ENCODE data around the gene NEMP1. TPM values are rescaled to one million over a fixed set of nuclear protein-coding genes. Genes with fewer than 3 reads are reported as not detected.
A peak's percentile ranks its signal among the peaks of the same experiment; 100 is the strongest.

NEMP1 gene
- polyA plus RNA-seq, 1 donor (not counting 4 experiments of a cell fraction or from before 2014, with no cell fraction given): 18.6 TPM

DNA sequence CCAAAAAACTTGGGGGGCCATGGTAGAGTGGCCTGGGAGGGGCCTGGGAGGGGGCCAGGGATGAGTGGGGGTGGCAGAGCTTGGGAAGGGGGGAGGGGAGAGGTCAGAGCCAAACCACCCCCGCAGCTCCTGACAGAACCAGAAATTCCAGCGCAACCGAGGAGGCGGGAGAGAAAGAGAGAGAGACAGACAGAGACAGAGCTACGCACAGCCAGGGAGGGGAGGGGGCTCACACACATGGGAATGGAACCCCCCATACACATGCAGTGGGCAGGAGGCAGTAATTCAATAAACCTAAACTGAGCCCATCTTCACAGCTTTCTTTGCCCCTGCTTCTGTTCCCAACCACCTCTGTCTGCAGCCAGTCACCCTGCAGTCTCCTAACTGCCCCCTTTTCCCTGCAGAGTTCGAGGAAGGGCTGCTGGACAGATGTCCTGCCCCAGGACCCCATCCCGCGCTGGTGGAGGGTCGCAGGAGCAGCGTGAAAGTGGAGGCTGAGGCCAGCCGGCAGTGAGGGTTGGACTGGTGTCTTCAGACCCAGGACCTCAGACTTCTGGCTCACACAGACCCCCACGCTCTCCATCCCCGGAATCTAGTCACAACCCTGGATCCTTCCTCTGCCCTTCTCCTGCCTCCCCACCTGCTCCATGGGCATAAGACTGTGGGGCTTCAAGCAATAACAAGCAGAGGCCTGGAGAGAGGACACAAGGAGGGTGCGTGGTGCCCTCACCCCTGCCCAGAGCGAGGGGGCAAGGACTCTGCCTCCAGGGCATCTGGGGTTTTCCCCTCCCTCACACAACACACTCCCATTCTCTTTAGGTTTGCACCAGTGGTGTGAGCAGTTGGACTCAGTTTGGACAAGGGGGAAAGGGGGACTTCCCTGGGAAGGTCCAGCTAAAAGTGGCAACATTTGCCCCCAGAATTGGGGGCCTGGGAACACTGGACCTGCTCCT, 15.9 kb upstream of the NEMP1 start:
- Histone ChIP-seq H3K9me1 (ENCODE audit: control insufficient read depth, extremely low read depth, insufficient read depth, low read length) (peaks cover under 1% of the 10 kb centered on the region), H3K27ac (ENCODE audit: control insufficient read depth, insufficient read depth, low read length) (peak overlapping the region; percentile 73), H3K9me3 (ENCODE audit: control insufficient read depth, low read depth, low read length) (no peaks in the 10 kb centered on the region), H3K36me3 (ENCODE audit: control insufficient read depth in 2 of 2, extremely low read depth in 1 of 2, insufficient read depth in 2 of 2, low read length in 2 of 2) (peaks cover 22 to 41% of the 10 kb centered on the region in 2 experiments), H4K20me1 (ENCODE audit: control insufficient read depth, extremely low read depth, insufficient read depth, low read length) (peaks cover 4% of the 10 kb centered on the region), H3K4me1 (ENCODE audit: control insufficient read depth, extremely low read depth, insufficient read depth, low read length) (peaks cover 41% of the 10 kb centered on the region), H3K27me3 (ENCODE audit: control insufficient read depth, extremely low read depth, insufficient read depth, low read length) (no peaks in the 10 kb centered on the region), H3K4me2 (ENCODE audit: control insufficient read depth, extremely low read depth, insufficient read depth, low read depth, low read length) (peak overlapping the region; percentile 10), H3K9ac (ENCODE audit: control insufficient read depth, extremely low read depth, insufficient read depth, low read length) (no peak overlapping the region), H3K4me3 (ENCODE audit: control insufficient read depth in 2 of 3, extremely low read depth in 1 of 3, insufficient read depth in 2 of 3, low read depth in 1 of 3, low read length in 3 of 3) (no peak overlapping the region), H2AFZ (ENCODE audit: control insufficient read depth, low read length) (no peak overlapping the region), H3K79me2 (ENCODE audit: control insufficient read depth, insufficient read depth, low read length) (peaks cover 15% of the 10 kb centered on the region)
- peak; percentile 13 for FAIRE-seq
- dilution Hi-C loops (cut with MboI; ENCODE audit: extremely low pct_ligation_motif_present, low sequenced_read_pairs): no loop called here
- no peak for DNase-seq (ENCODE audit: low read depth, low spot score)
- no peak for TF ChIP-seq EZH2 (IDR thresholded peaks at IDR 0.05; ENCODE audit: low read length)

DNA sequence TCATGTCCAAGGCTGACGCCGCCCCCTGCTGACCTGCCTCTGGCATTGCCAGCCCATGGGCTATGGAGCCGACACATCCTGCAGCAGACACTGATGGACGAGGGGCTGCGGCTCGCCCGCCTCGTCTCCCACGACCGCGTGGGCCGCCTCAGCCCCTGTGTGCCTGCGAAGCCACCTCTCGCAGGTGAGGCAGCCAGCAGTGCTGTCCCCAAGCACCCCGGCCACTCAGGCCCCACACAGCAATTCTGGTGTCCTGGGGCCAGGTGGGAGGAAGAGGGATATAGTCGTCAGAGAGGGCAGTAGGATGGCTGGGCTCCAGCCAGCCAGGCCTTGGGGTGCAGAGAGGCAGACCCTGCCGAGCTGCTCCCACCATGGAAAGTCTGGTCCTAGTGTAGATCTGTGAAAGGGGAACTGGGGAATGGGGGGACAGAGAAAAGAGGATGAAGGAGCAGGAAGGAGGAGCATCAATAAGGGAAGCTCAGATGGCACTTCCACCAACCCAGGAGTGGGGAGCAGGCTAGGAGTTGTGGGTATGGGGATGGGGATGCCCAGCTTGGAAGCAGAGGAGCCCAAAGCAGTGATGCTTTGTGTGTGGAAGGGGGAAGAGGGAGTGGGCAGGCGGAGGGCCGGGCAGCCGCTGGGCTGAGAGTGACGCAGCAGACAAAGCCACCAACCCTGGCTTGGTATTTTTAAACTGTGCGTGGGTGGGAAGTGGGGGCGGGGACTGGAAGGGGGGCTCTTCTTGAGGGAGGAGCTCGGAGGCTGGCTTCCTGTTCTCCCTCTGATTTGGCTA, 15.0 kb upstream of the NEMP1 start:
- TF ChIP-seq EZH2 (IDR thresholded peaks at IDR 0.05; ENCODE audit: low read length): no peak
- TF ChIP-seq, protein P1, sequence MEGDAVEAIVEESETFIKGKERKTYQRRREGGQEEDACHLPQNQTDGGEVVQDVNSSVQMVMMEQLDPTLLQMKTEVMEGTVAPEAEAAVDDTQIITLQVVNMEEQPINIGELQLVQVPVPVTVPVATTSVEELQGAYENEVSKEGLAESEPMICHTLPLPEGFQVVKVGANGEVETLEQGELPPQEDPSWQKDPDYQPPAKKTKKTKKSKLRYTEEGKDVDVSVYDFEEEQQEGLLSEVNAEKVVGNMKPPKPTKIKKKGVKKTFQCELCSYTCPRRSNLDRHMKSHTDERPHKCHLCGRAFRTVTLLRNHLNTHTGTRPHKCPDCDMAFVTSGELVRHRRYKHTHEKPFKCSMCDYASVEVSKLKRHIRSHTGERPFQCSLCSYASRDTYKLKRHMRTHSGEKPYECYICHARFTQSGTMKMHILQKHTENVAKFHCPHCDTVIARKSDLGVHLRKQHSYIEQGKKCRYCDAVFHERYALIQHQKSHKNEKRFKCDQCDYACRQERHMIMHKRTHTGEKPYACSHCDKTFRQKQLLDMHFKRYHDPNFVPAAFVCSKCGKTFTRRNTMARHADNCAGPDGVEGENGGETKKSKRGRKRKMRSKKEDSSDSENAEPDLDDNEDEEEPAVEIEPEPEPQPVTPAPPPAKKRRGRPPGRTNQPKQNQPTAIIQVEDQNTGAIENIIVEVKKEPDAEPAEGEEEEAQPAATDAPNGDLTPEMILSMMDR (optimal IDR thresholded peaks at IDR 0.05 in 1 of 3, IDR thresholded peaks at IDR 0.05 in 1 of 3, conservative IDR thresholded peaks at IDR 0.05 in 1 of 3; ENCODE audit: extremely low read depth in 1 of 3, insufficient read depth in 2 of 3, low read length in 3 of 3): peak in 2 of 3 experiments; percentile 39 to 67
- no peak for DNase-seq (ENCODE audit: low read depth, low spot score)
- Histone ChIP-seq H3K4me1 (ENCODE audit: control insufficient read depth, extremely low read depth, insufficient read depth, low read length) (peaks cover 41% of the 10 kb centered on the region), H3K36me3 (ENCODE audit: control insufficient read depth in 2 of 2, extremely low read depth in 1 of 2, insufficient read depth in 2 of 2, low read length in 2 of 2) (peaks cover 16 to 34% of the 10 kb centered on the region in 2 experiments), H3K79me2 (ENCODE audit: control insufficient read depth, insufficient read depth, low read length) (peaks cover 18% of the 10 kb centered on the region), H2AFZ (ENCODE audit: control insufficient read depth, low read length) (no peak overlapping the region), H3K9me3 (ENCODE audit: control insufficient read depth, low read depth, low read length) (no peaks in the 10 kb centered on the region), H3K4me2 (ENCODE audit: control insufficient read depth, extremely low read depth, insufficient read depth, low read depth, low read length) (no peak overlapping the region), H3K9ac (ENCODE audit: control insufficient read depth, extremely low read depth, insufficient read depth, low read length) (no peak overlapping the region), H3K9me1 (ENCODE audit: control insufficient read depth, extremely low read depth, insufficient read depth, low read length) (no peaks in the 10 kb centered on the region), H3K4me3 (ENCODE audit: control insufficient read depth in 2 of 3, extremely low read depth in 1 of 3, insufficient read depth in 2 of 3, low read depth in 1 of 3, low read length in 3 of 3) (no peak overlapping the region), H4K20me1 (ENCODE audit: control insufficient read depth, extremely low read depth, insufficient read depth, low read length) (peaks cover 4% of the 10 kb centered on the region), H3K27ac (ENCODE audit: control insufficient read depth, insufficient read depth, low read length) (peak overlapping the region; percentile 22), H3K27me3 (ENCODE audit: control insufficient read depth, extremely low read depth, insufficient read depth, low read length) (no peaks in the 10 kb centered on the region)
- dilution Hi-C loops (cut with MboI; ENCODE audit: extremely low pct_ligation_motif_present, low sequenced_read_pairs): no loop called here
- FAIRE-seq: peak; percentile 39
